OCI-LY3 (cell line): ENCODE measurements around the gene ZNF280B.

ENCODE experiments used
- EZH2phosphoT487 ChIP-seq: fragments of 200-600 bp; shearing (Covaris generic); IDR thresholded peaks from 2 replicates; pipeline ENCODE4 v1.6.1; 2018; ENCODE audit warnings: antibody characterized with exemption, mixed run types, low read depth
- TF ChIP-seq, protein P1 (sequence below): fragments of 200-600, 300-600 bp; sonication (generic); IDR thresholded peaks from 2 replicates; pipeline ENCODE4 v1.5.1; 2014; ENCODE audit warnings: antibody characterized with exemption, low read length, low read depth

DNA sequence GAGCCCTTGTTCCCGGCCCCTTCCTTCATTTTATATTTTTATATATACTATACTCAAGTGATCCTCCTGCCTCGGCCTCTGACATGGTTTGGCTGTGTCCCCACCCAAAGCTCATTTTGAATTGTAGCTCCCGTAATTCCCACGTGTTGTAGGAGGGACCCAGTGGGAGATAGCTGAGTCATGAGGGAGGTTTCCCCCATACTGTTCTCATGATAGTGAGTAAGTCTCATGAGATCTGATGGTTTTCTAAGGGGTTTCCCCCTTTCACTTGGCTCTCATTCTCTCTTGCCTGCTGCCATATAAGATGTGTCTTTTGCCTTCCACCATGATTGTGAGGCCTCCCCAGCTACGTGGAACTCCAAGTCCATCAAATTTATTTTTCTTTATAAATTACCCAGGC, 18.8 kb upstream of the ZNF280B start:
- TF ChIP-seq, protein P1, sequence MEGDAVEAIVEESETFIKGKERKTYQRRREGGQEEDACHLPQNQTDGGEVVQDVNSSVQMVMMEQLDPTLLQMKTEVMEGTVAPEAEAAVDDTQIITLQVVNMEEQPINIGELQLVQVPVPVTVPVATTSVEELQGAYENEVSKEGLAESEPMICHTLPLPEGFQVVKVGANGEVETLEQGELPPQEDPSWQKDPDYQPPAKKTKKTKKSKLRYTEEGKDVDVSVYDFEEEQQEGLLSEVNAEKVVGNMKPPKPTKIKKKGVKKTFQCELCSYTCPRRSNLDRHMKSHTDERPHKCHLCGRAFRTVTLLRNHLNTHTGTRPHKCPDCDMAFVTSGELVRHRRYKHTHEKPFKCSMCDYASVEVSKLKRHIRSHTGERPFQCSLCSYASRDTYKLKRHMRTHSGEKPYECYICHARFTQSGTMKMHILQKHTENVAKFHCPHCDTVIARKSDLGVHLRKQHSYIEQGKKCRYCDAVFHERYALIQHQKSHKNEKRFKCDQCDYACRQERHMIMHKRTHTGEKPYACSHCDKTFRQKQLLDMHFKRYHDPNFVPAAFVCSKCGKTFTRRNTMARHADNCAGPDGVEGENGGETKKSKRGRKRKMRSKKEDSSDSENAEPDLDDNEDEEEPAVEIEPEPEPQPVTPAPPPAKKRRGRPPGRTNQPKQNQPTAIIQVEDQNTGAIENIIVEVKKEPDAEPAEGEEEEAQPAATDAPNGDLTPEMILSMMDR = no peak
- no peak for TF ChIP-seq EZH2phosphoT487
